ENCODE results near the gene DSN1.

DNA sequence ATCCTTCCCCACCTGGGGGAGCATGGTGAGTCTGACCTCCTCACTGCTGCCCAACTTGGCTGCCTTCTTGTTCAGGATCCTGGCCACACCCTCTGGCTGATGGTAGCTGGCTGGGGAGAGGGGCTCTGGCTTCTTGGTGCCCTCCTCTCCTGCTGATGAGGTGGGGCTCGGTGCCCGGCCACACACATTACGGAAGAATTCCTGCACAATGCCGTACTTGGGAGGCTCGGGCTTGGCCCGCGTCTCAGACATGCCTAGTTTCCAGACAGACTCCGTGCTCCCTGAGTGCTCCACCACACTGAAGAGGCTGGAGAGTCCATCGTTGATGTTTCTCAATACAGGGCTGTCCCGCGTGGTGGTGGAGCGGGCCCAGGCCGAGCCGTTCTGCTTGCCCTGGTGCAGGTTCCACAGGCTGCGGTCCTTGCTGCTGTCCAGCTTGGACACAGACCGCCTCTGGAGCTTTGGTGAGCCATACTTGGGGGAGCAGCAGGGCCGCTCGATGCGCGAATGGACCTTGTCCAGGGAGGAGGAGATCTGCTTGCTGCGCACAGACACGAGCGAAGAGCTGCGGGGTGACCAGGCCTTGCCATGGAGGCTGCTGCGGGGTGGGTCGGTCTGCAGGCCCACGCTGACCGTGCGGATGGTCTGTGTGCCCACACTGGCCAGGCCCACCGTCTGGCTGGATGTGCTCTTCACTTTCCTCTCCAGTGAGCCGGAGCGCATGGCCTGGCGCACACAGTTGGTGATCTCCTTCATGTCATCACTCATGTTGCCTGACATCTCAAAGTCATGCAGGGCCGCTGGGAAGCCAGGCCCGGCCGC, 19.9 kb upstream of the DSN1 start:
- TF ChIP-seq CTCF (conservative IDR thresholded peaks at IDR 0.05 in 1 of 2, IDR thresholded peaks at IDR 0.05 in 1 of 2; ENCODE audit: low read depth in 1 of 2, low read length in 2 of 2) (no peak), EZH2 (IDR thresholded peaks at IDR 0.05; ENCODE audit: low read length, missing control alignments) (no peak)
